ENCODE data around the gene EIF5AL1.
"Not testable (repeated sequence)": the region's sequence is repeated elsewhere in the genome, so short reads cannot be mapped to it uniquely, and the experiment has no call there.

- TF ChIP-seq, protein P1, sequence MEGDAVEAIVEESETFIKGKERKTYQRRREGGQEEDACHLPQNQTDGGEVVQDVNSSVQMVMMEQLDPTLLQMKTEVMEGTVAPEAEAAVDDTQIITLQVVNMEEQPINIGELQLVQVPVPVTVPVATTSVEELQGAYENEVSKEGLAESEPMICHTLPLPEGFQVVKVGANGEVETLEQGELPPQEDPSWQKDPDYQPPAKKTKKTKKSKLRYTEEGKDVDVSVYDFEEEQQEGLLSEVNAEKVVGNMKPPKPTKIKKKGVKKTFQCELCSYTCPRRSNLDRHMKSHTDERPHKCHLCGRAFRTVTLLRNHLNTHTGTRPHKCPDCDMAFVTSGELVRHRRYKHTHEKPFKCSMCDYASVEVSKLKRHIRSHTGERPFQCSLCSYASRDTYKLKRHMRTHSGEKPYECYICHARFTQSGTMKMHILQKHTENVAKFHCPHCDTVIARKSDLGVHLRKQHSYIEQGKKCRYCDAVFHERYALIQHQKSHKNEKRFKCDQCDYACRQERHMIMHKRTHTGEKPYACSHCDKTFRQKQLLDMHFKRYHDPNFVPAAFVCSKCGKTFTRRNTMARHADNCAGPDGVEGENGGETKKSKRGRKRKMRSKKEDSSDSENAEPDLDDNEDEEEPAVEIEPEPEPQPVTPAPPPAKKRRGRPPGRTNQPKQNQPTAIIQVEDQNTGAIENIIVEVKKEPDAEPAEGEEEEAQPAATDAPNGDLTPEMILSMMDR (IDR thresholded peaks at IDR 0.05; ENCODE audit: insufficient read depth, low read depth, low read length), result not testable (repeated sequence)
- not testable (repeated sequence) for TF ChIP-seq EZH2 (IDR thresholded peaks at IDR 0.05; ENCODE audit: insufficient read depth, low read length)
Observed at GRCh38 chr10:79505328-79505727, 7.0 kb upstream of the EIF5AL1 start.
